NCI-H187 (cell line): Measurements from ENCODE around the gene PLPPR5.
"Not testable (repeated sequence)": the region's sequence is repeated elsewhere in the genome, so short reads cannot be mapped to it uniquely, and the experiment has no call there.

ENCODE experiments used
- DNase-seq, 2 experiments: peaks; one replicate each; lab custom pipeline; 2025; lab: John Stamatoyannopoulos, UW

The PLPPR5 gene

GRCh38 chr1:98919211-98919610, 85.5 kb downstream of the PLPPR5 start:
- DNase-seq: no peak

- DNase-seq: no peak
These were observed 90.1 kb downstream of the PLPPR5 start for GRCh38 chr1:98914547-98914946.

GRCh38 chr1:98910827-98911226, 93.8 kb downstream of the PLPPR5 start:
- no peak for DNase-seq

- no peak for DNase-seq
These were observed 95.7 kb downstream of the PLPPR5 start for GRCh38 chr1:98908980-98909379.

- no peak for DNase-seq
These were observed 97.9 kb downstream of the PLPPR5 start for GRCh38 chr1:98906809-98907208.

GRCh38 chr1:98906361-98906760, 98.3 kb downstream of the PLPPR5 start:
- no peak for DNase-seq

GRCh38 chr1:98904684-98905083, 100.0 kb downstream of the PLPPR5 start:
- no peak for DNase-seq

- DNase-seq: no peak
These were observed 100.9 kb downstream of the PLPPR5 start for GRCh38 chr1:98903726-98904125.

GRCh38 chr1:98903261-98903660, 101.4 kb downstream of the PLPPR5 start:
- DNase-seq: no peak

- no peak for DNase-seq
These were observed 105.7 kb downstream of the PLPPR5 start for GRCh38 chr1:98898940-98899339.

- DNase-seq: no peak
These were observed 107.2 kb downstream of the PLPPR5 start for GRCh38 chr1:98897479-98897878.

GRCh38 chr1:98896711-98897445, 107.8 kb downstream of the PLPPR5 start:
- DNase-seq: no peak

GRCh38 chr1:98893371-98893770, 111.3 kb downstream of the PLPPR5 start:
- DNase-seq: no peak

- DNase-seq: no peak
These were observed 115.8 kb downstream of the PLPPR5 start for GRCh38 chr1:98888869-98889268.

GRCh38 chr1:98887507-98887906, 117.2 kb downstream of the PLPPR5 start:
- no peak for DNase-seq

- DNase-seq: no peak
These were observed 119.8 kb downstream of the PLPPR5 start for GRCh38 chr1:98884864-98885263.

GRCh38 chr1:98881901-98882300, 122.8 kb downstream of the PLPPR5 start:
- DNase-seq: no peak

- not testable (repeated sequence) for DNase-seq
These were observed 123.4 kb downstream of the PLPPR5 start for GRCh38 chr1:98881234-98881633.

GRCh38 chr1:98874828-98875227, 129.8 kb downstream of the PLPPR5 start:
- no peak for DNase-seq

- no peak for DNase-seq
These were observed 133.4 kb downstream of the PLPPR5 start for GRCh38 chr1:98870959-98871903.

GRCh38 chr1:98865796-98866195, 138.9 kb downstream of the PLPPR5 start:
- DNase-seq: no peak

GRCh38 chr1:98860329-98860728, 144.3 kb downstream of the PLPPR5 start:
- DNase-seq: no peak

GRCh38 chr1:98854137-98854536, 150.5 kb downstream of the PLPPR5 start:
- no peak for DNase-seq
